Stimulated activated CD4-positive, alpha-beta T cell treated with anti-CD3 and anti-CD28 coated beads, TNF-alpha, amount 100 ng/mL, for 48 hours (primary cell): Measurements from ENCODE around the gene DNTTIP2.
A peak's percentile ranks its signal among the peaks of the same experiment; 100 is the strongest.
"Not testable (repeated sequence)": the region's sequence is repeated elsewhere in the genome, so short reads cannot be mapped to it uniquely, and the experiment has no call there.

Experiments used
- DNase-seq, 3 donors: peaks; one replicate each; pipeline ENCODE4 v3.0.0-alpha.2; 2020; ENCODE audit warnings: low read depth in 3 of 3

The DNTTIP2 gene, protein sequence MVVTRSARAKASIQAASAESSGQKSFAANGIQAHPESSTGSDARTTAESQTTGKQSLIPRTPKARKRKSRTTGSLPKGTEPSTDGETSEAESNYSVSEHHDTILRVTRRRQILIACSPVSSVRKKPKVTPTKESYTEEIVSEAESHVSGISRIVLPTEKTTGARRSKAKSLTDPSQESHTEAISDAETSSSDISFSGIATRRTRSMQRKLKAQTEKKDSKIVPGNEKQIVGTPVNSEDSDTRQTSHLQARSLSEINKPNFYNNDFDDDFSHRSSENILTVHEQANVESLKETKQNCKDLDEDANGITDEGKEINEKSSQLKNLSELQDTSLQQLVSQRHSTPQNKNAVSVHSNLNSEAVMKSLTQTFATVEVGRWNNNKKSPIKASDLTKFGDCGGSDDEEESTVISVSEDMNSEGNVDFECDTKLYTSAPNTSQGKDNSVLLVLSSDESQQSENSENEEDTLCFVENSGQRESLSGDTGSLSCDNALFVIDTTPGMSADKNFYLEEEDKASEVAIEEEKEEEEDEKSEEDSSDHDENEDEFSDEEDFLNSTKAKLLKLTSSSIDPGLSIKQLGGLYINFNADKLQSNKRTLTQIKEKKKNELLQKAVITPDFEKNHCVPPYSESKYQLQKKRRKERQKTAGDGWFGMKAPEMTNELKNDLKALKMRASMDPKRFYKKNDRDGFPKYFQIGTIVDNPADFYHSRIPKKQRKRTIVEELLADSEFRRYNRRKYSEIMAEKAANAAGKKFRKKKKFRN

GRCh38 chr1:93878889-93879586 is at the start of gene DNTTIP2:
DNTTIP2 (minus strand) TSS chr1:93879206; CDS start chr1:93879148, 58 bp downstream.
- peak; percentile 74 to 85 (median 82) for DNase-seq

DNA sequence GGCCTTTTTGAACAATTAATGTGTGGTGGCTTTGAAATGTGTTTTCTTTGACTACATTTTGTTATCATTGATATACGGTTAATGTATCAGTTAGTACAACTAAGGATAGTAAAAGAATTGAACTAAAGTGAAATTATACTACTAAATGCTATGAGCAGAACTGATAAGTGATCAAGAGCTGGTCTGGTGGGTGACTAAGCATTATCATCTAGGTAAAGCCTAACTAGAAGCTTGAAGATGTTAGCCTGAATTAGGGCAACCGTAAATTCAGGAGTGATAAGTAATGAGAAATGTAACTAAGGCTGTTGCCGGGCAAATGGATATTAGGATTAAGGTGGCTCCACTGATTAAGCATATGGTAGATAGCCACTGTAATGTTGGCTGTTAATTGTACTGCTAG is 46.2 kb upstream of the DNTTIP2 start:
- DNase-seq: no peak

DNA sequence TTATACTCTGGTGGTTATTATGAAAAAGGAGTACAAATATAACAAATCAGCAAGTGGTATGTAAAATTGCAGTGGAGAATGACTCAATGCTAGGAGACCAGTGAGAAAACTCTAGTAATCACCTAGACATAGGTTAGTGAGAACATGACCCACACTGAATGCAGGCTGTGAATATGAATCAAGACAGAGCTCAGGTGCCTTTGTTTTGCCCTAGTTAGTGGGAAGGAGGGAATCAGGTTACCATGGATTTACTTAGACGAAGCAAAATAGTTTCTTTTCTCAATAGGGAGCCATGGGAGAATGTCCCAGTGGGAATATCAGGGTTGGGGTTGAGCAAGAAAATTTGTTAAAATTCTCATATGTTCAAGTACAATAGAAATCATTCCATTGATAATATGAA is 40.8 kb upstream of the DNTTIP2 start:
- no peak for DNase-seq

- no peak for DNase-seq
Measured at GRCh38 chr1:93917302-93917701, 38.3 kb upstream of the DNTTIP2 start.

- DNase-seq: not testable (repeated sequence)
Measured at GRCh38 chr1:93910880-93911279, 31.9 kb upstream of the DNTTIP2 start.

DNA sequence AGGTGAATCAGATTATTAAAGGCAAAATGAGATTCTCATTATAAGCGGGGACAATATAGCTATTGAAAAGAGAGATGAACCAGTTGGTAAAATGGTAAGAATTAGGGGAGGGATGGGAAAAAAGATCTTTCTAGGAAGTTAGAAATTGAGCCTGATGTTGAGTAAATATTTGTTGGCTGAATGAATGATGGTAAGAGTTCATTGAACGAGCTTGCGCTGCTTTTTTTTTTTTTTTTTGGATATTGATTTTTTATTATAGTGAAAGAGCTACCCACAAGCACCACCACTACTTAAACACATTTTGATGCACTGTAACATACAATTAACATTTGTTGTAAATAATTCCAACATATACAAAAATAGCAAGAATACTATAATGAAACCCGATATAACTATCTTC is 31.3 kb upstream of the DNTTIP2 start:
- DNase-seq: no peak

GRCh38 chr1:93909146-93910050 is 30.4 kb upstream of the DNTTIP2 start, which contains the start of gene GCLM:
GCLM (minus strand) TSS chr1:93909430; CDS start chr1:93909163, 267 bp downstream.
- peak; percentile 76 to 88 (median 86) for DNase-seq

DNA sequence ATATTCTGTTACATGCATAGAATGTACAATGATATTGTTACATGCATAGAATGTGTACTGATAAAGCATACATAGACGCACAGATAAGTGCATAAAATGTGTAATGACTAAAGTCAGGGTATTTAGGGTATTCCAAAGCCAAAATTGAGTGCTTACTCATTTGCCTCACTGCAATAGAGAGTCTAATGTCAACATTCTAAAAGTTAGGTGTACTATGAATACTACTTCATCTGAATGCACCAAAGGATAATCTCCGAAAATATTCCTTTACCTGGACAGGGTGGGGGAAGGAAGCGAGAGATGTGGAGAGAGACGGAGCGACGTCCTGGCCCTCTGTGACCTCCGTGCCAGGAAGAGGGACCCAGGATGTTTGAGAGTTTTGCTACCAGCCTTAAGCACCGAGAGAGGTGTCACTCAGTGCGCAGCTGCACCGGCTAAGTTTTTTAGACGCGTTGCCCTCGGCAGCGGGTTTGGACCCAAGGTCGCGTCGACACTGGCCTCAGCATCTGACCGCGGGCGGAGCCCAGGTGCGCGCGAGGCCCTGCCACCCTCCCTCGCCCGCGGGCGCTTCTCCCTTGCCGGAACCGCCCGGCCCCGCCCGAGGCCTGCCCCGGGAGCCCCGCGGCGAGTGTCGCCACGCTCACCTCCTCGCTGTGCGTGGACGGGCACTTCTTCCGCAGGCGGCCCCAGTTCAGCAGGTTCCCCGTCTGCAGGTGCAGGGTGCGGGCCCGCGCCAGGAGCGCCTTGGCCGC is 29.6 kb upstream of the DNTTIP2 start:
- DNase-seq: peak; percentile 11 to 20 (median 14)

GRCh38 chr1:93907718-93908117 is 28.7 kb upstream of the DNTTIP2 start:
- DNase-seq: no peak

- no peak for DNase-seq
Measured at GRCh38 chr1:93906480-93906879, 27.5 kb upstream of the DNTTIP2 start.

- DNase-seq: no peak
Measured at GRCh38 chr1:93905734-93906133, 26.7 kb upstream of the DNTTIP2 start.

DNA sequence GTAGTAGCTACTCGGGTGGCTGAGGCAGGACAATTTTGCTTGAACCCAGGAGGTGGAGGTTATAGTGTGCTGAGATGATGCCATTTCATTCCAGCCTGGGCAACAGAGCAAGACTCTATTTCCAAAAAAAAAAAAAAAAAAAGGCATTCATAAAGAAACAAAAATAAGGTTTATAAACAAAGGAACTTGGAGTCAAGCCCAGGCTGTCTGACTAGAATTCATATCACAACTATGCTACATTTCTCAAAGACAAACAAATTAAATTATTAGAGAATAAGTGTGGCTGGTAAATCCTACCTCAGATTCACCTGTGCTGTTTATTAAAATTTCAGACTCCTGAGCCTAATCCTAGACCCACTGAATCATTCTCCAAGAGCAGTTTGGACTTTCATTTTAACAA is 26.0 kb upstream of the DNTTIP2 start:
- no peak for DNase-seq

DNA sequence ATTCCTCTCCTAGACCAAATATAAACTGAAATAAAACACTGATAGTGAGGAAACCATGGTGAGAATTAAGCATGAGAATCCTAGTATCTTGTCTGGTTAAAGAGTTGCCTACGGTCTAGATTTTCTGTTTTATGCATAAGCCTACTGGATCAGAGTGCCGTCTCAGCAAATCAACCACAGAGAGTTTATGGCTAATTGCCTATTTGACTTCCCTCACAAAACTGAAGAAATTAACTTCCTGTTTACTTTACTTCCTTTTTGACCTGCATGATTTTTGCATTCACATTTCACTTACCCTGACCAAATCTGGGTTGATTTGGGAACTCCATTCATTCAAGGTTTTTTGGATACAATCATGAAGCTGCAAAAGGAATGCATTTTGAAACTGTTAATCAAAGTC is 25.2 kb upstream of the DNTTIP2 start:
- DNase-seq: no peak

- DNase-seq: no peak
Measured at GRCh38 chr1:93900723-93901504, 21.9 kb upstream of the DNTTIP2 start.

- DNase-seq: no peak
Measured at GRCh38 chr1:93899543-93900207, 20.7 kb upstream of the DNTTIP2 start.

DNA sequence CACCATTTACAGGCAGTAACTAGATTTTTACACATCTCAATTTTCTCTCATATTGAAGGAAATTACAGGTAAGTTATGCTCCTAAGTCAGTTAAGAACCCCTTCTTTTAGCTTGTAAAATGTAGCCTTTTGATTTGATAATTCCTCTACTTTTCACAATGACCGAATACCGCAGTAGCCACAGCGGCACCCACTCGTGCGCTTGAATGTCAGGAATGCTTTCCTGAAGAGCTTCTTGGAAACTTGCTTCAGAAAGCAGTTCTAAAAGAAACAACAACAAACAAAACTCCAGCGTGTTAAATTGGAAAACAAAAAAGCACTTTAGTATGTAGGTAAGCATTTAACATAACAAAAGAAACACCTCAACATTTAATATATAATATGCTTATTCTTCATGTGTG is 9.9 kb upstream of the DNTTIP2 start:
- DNase-seq: no peak

DNA sequence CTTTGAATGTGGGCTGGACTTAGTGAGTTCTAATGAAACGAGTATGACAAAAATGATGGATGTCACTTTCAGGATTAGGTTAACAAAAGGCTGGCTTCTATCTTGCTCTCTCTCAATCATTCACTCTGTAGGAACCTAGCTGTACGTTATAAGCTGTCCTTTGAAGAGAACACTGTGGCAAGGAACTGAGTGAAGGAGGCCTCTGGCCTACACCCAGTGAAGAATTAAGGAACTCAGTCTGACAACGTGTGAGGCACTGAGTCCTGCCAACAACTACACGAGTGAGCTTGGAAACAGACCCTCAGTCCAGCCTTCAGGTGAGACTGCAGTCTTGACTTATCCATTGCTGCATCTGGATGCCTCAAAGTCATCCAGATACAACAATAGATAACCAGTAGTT is 3.3 kb upstream of the DNTTIP2 start:
- no peak for DNase-seq

- no peak for DNase-seq
Measured at GRCh38 chr1:93880731-93881130, 1.7 kb upstream of the DNTTIP2 start.

GRCh38 chr1:93878501-93878888 is 511 bp downstream of the DNTTIP2 start:
- peak; percentile 36 to 41 (median 38) for DNase-seq
